Activated CD8-positive, alpha-beta memory T cell treated with anti-CD3 and anti-CD28 coated beads, Interleukin-2, amount 10 ng/mL, durations not matched to agents 7 days and 5 days (primary cell): ENCODE measurements around the gene FOLR2. TPM values are rescaled to one million over a fixed set of nuclear protein-coding genes. Genes with fewer than 3 reads are reported as not detected.
"Not testable (repeated sequence)": the region's sequence is repeated elsewhere in the genome, so short reads cannot be mapped to it uniquely, and the experiment has no call there.

Experiments
- ATAC-seq: fragments of 150-1000 bp; cut with Tn5 transposase; one replicate; pipeline ENCODE4 v1.10.0; 2021; ENCODE audit warnings: moderate library complexity
- CTCF ChIA-PET: fragments of 350-600 bp; sonication (Branson Sonifier 250); formaldehyde crosslinking; loops from one replicate; lab custom pipeline; 2021; ENCODE audit warnings: antibody characterized with exemption; lab: Charles Lee
- DNase-seq: peaks from one replicate; pipeline ENCODE4 v3.0.0-alpha.2; 2020
- H3K27ac Mint-ChIP-seq: one replicate; pipeline ENCODE4 v1.8.0; 2021; ENCODE audit warnings: mild to moderate bottlenecking, mixed read lengths
- H3K27me3 Mint-ChIP-seq: one replicate; pipeline ENCODE4 v1.8.0; 2021; ENCODE audit warnings: mixed read lengths
- H3K36me3 Mint-ChIP-seq: one replicate; pipeline ENCODE4 v1.8.0; 2021; ENCODE audit warnings: mild to moderate bottlenecking, mixed read lengths
- H3K4me1 Mint-ChIP-seq: one replicate; pipeline ENCODE4 v1.8.0; 2021; ENCODE audit warnings: mixed read lengths
- H3K4me3 Mint-ChIP-seq: one replicate; pipeline ENCODE4 v1.8.0; 2021; ENCODE audit warnings: mild to moderate bottlenecking, moderate library complexity, mixed read lengths
- H3K9me3 Mint-ChIP-seq: one replicate; pipeline ENCODE4 v1.8.0; 2022; ENCODE audit warnings: low read depth, mixed read lengths
- total RNA-seq, 2 experiments: library from RNA; stranded (reverse); gene quantifications; one replicate each; pipeline ENCODE4 v1.2.3, GENCODE V29; 2021

Gene FOLR2
- total RNA-seq, 2 experiments from 2014 or later, result not detected

- CTCF ChIA-PET, result interaction anchor here (0.7 to 1.4 kb wide), 2 partner anchors 10 to 213 kb away, joined by 3 read pairs; no protein-coding TSS in a partner anchor
- no peak for ATAC-seq
- no peak overlapping the region for H3K27ac Mint-ChIP-seq
- no peak overlapping the region for H3K4me3 Mint-ChIP-seq
- DNase-seq, result no peak
- H3K27me3 Mint-ChIP-seq, result no peaks in the 10 kb centered on the region
- H3K4me1 Mint-ChIP-seq, result no peaks in the 10 kb centered on the region
- H3K36me3 Mint-ChIP-seq, result no peaks in the 10 kb centered on the region
- no peaks in the 10 kb centered on the region for H3K9me3 Mint-ChIP-seq
Measured at GRCh38 chr11:72189455-72190250, 26.9 kb upstream of the FOLR2 start.

- no peak for ATAC-seq
- Mint-ChIP-seq H3K9me3 (no peaks in the 10 kb centered on the region), H3K27ac (no peak overlapping the region), H3K4me3 (no peak overlapping the region), H3K27me3 (peaks cover 3% of the 10 kb centered on the region), H3K36me3 (no peaks in the 10 kb centered on the region), H3K4me1 (no peaks in the 10 kb centered on the region)
- CTCF ChIA-PET, result no interaction called here
- DNase-seq, result no peak
Measured at GRCh38 chr11:72190631-72191071, 25.9 kb upstream of the FOLR2 start.

GRCh38 chr11:72191961-72192381 lies 24.6 kb upstream of the FOLR2 start, which contains the start of gene FOLR1:
TSS of gene FOLR1 (plus strand) at chr11:72192140. CDS start at chr11:72192174, 34 bp downstream.
- DNase-seq (no peak), ATAC-seq (no peak)
- no peaks in the 10 kb centered on the region for H3K9me3 Mint-ChIP-seq
- H3K27me3 Mint-ChIP-seq, result peaks cover 3% of the 10 kb centered on the region
- H3K4me3 Mint-ChIP-seq, result no peak within 1 kb of the TSS
- H3K4me1 Mint-ChIP-seq, result no peaks in the 10 kb centered on the region
- no peaks in the 10 kb centered on the region for H3K36me3 Mint-ChIP-seq
- CTCF ChIA-PET, result interaction anchor here (1.1 kb wide), 1 partner anchor 9 kb away, joined by 3 read pairs; no protein-coding TSS in a partner anchor
- H3K27ac Mint-ChIP-seq, result no peak within 1 kb of the TSS

- H3K27me3 Mint-ChIP-seq, result peaks cover 3% of the 10 kb centered on the region
- no peaks in the 10 kb centered on the region for H3K9me3 Mint-ChIP-seq
- ATAC-seq, result no peak
- H3K4me3 Mint-ChIP-seq, result no peak overlapping the region
- H3K4me1 Mint-ChIP-seq, result no peaks in the 10 kb centered on the region
- no peaks in the 10 kb centered on the region for H3K36me3 Mint-ChIP-seq
- no peak overlapping the region for H3K27ac Mint-ChIP-seq
- DNase-seq, result peak; percentile 27
- CTCF ChIA-PET, result no interaction called here
Measured at GRCh38 chr11:72195518-72196270, 20.9 kb upstream of the FOLR2 start.

GRCh38 chr11:72201445-72201844 lies 15.1 kb upstream of the FOLR2 start:
- H3K27me3 Mint-ChIP-seq, H3K36me3 Mint-ChIP-seq, H3K4me3 Mint-ChIP-seq, DNase-seq, H3K9me3 Mint-ChIP-seq, ATAC-seq, CTCF ChIA-PET, H3K27ac Mint-ChIP-seq, H3K4me1 Mint-ChIP-seq: not testable (repeated sequence)

GRCh38 chr11:72202571-72202970 lies 14.0 kb upstream of the FOLR2 start:
- ATAC-seq (no peak), DNase-seq (no peak)
- no peaks in the 10 kb centered on the region for H3K36me3 Mint-ChIP-seq
- CTCF ChIA-PET, result interaction anchor here (0.7 to 1.1 kb wide), 3 partner anchors 178 to 246 kb away, joined by 3 to 4 read pairs (median 3); no protein-coding TSS in a partner anchor
- peaks cover 3% of the 10 kb centered on the region for H3K27me3 Mint-ChIP-seq
- H3K27ac Mint-ChIP-seq, result no peak overlapping the region
- H3K4me1 Mint-ChIP-seq, result peaks cover 5% of the 10 kb centered on the region
- H3K4me3 Mint-ChIP-seq, result no peak overlapping the region
- H3K9me3 Mint-ChIP-seq, result no peaks in the 10 kb centered on the region

- CTCF ChIA-PET, result interaction anchor here (0.7 kb wide), 1 partner anchor 229 kb away, joined by 3 read pairs; no protein-coding TSS in a partner anchor
- ATAC-seq, result no peak
- DNase-seq, result no peak
- Mint-ChIP-seq H3K4me1 (peaks cover 5% of the 10 kb centered on the region), H3K27me3 (peaks cover 3% of the 10 kb centered on the region), H3K27ac (no peak overlapping the region), H3K9me3 (no peaks in the 10 kb centered on the region), H3K36me3 (no peaks in the 10 kb centered on the region), H3K4me3 (no peak overlapping the region)
Measured at GRCh38 chr11:72203163-72203562, 13.4 kb upstream of the FOLR2 start.

- no peaks in the 10 kb centered on the region for H3K36me3 Mint-ChIP-seq
- no peak overlapping the region for H3K27ac Mint-ChIP-seq
Measured at GRCh38 chr11:72204886-72205285, 11.7 kb upstream of the FOLR2 start.

GRCh38 chr11:72206794-72207193 lies 9.8 kb upstream of the FOLR2 start:
- H3K27ac Mint-ChIP-seq, result not testable (repeated sequence)
- CTCF ChIA-PET, result interaction anchor here (1.3 kb wide), 1 partner anchor 225 kb away, joined by 3 read pairs; no protein-coding TSS in a partner anchor

More at GRCh38 chr11:72204886-72205285, 11.7 kb upstream of the FOLR2 start:
- H3K4me3 Mint-ChIP-seq, result no peak overlapping the region
- CTCF ChIA-PET, result interaction anchor here (0.6 to 1.8 kb wide), 2 partner anchors 228 to 229 kb away, joined by 3 to 4 read pairs; partner anchors contain the start of gene CLPB
- H3K4me1 Mint-ChIP-seq, result peaks cover 5% of the 10 kb centered on the region
- DNase-seq (no peak), ATAC-seq (no peak)
- H3K27me3 Mint-ChIP-seq, result peaks cover 16% of the 10 kb centered on the region
- H3K9me3 Mint-ChIP-seq, result peaks cover 6% of the 10 kb centered on the region

GRCh38 chr11:72208281-72208680 lies 8.3 kb upstream of the FOLR2 start:
- CTCF ChIA-PET, result interaction anchor here (1.5 to 1.7 kb wide), 2 partner anchors 25 to 30 kb away, joined by 3 to 5 read pairs; no protein-coding TSS in a partner anchor
- H3K27ac Mint-ChIP-seq, result no peak overlapping the region
- no peak overlapping the region for H3K4me3 Mint-ChIP-seq
- ATAC-seq (no peak), DNase-seq (peak; percentile 8)
- peaks cover 36% of the 10 kb centered on the region for H3K27me3 Mint-ChIP-seq
- no peaks in the 10 kb centered on the region for H3K36me3 Mint-ChIP-seq
- peaks cover 6% of the 10 kb centered on the region for H3K9me3 Mint-ChIP-seq
- peaks cover under 1% of the 10 kb centered on the region for H3K4me1 Mint-ChIP-seq

More at GRCh38 chr11:72206794-72207193, 9.8 kb upstream of the FOLR2 start:
- not testable (repeated sequence) for H3K4me3 Mint-ChIP-seq, H3K9me3 Mint-ChIP-seq, H3K4me1 Mint-ChIP-seq, ATAC-seq, H3K36me3 Mint-ChIP-seq
- peak; percentile 26 for DNase-seq
- peaks cover 27% of the 10 kb centered on the region for H3K27me3 Mint-ChIP-seq

GRCh38 chr11:72209101-72209500 lies 7.5 kb upstream of the FOLR2 start:
- H3K4me1 Mint-ChIP-seq, result no peaks in the 10 kb centered on the region
- H3K9me3 Mint-ChIP-seq, result peaks cover 6% of the 10 kb centered on the region
- DNase-seq (peak; percentile 27), ATAC-seq (no peak)
- H3K27ac Mint-ChIP-seq, result no peak overlapping the region
- CTCF ChIA-PET, result no interaction called here
- H3K36me3 Mint-ChIP-seq, result no peaks in the 10 kb centered on the region
- peaks cover 36% of the 10 kb centered on the region for H3K27me3 Mint-ChIP-seq
- H3K4me3 Mint-ChIP-seq, result no peak overlapping the region

- Mint-ChIP-seq H3K27ac (peak overlapping the region; percentile 60), H3K4me1 (peaks cover 32% of the 10 kb centered on the region), H3K36me3 (no peaks in the 10 kb centered on the region), H3K27me3 (peaks cover 42% of the 10 kb centered on the region), H3K9me3 (no peaks in the 10 kb centered on the region), H3K4me3 (no peak overlapping the region)
- DNase-seq (peak; percentile 39), ATAC-seq (peak; percentile 27)
- CTCF ChIA-PET, result interaction anchor here (1.4 to 1.5 kb wide), 2 partner anchors 20 to 193 kb away, joined by 3 to 5 read pairs; no protein-coding TSS in a partner anchor
Measured at GRCh38 chr11:72217841-72218240, 1.2 kb downstream of the FOLR2 start.

- H3K9me3 Mint-ChIP-seq, result no peaks in the 10 kb centered on the region
- H3K4me3 Mint-ChIP-seq, result no peak overlapping the region
- ATAC-seq (no peak), DNase-seq (peak; percentile 36)
- no peak overlapping the region for H3K27ac Mint-ChIP-seq
- CTCF ChIA-PET, result interaction anchor here (1.4 kb wide), 1 partner anchor 193 kb away, joined by 3 read pairs; no protein-coding TSS in a partner anchor
- peaks cover 32% of the 10 kb centered on the region for H3K4me1 Mint-ChIP-seq
- no peaks in the 10 kb centered on the region for H3K36me3 Mint-ChIP-seq
- H3K27me3 Mint-ChIP-seq, result peaks cover 38% of the 10 kb centered on the region
Measured at GRCh38 chr11:72218251-72218745, 1.7 kb downstream of the FOLR2 start.
